ENCODE data around the gene CDK5RAP1. TPM values are rescaled to one million over a fixed set of nuclear protein-coding genes. Genes with fewer than 3 reads are reported as not detected.
"Not testable (repeated sequence)": the region's sequence is repeated elsewhere in the genome, so short reads cannot be mapped to it uniquely, and the experiment has no call there.

The CDK5RAP1 gene
- total and polyA plus RNA-seq, 7 donors, result 12.0 to 30.0 (median 20.6) TPM

GRCh38 chr20:33433465-33434234 is 32.3 kb upstream of the CDK5RAP1 start:
- H3K27ac ChIP-seq, result peak overlapping the region; percentile 2 to 41 (median 34)
- intact Hi-C loops (cut with DNase I), result no loop called here
- H3K27me3 ChIP-seq, result no peaks in the 10 kb centered on the region
- TF ChIP-seq POLR2A (IDR thresholded peaks at IDR 0.05), result no peak
- TF ChIP-seq POLR2AphosphoS5 (IDR thresholded peaks at IDR 0.05), result peak in 1 of 4 donors; percentile 12
- TF ChIP-seq EP300 (IDR thresholded peaks at IDR 0.05), result no peak
- no peak for TF ChIP-seq CTCF (IDR thresholded peaks at IDR 0.05)
- DNase-seq, result peak; percentile 66
- no peak overlapping the region for H3K4me3 ChIP-seq
- WGBS, 2 donors, result 91 to 93% methylated on average over 8 of the region's 8 CpGs
- H3K36me3 ChIP-seq, result peaks cover 0 to 23% (median 0%) of the 10 kb centered on the region in 4 donors
- peaks cover 0 to 13% (median 6%) of the 10 kb centered on the region in 4 donors for H3K4me1 ChIP-seq
- no peaks in the 10 kb centered on the region for H3K9me3 ChIP-seq

- WGBS, 2 donors, result 81 to 82% methylated on average over 5 of the region's 5 CpGs
- Histone ChIP-seq H3K9me3 (no peaks in the 10 kb centered on the region), H3K4me3 (no peak overlapping the region), H3K27me3 (no peaks in the 10 kb centered on the region), H3K36me3 (peaks cover 0 to 23% (median 0%) of the 10 kb centered on the region in 4 donors), H3K27ac (peak overlapping the region in 2 of 4 donors; percentile 3 to 4), H3K4me1 (peaks cover 0 to 7% (median 2%) of the 10 kb centered on the region in 4 donors)
- intact Hi-C loops (cut with DNase I), result no loop called here
- TF ChIP-seq POLR2A (IDR thresholded peaks at IDR 0.05) (no peak), POLR2AphosphoS5 (IDR thresholded peaks at IDR 0.05) (no peak), CTCF (IDR thresholded peaks at IDR 0.05) (no peak)
- no peak for DNase-seq
Observed at GRCh38 chr20:33431797-33432381, 30.6 kb upstream of the CDK5RAP1 start.

GRCh38 chr20:33423875-33424274 is 22.6 kb upstream of the CDK5RAP1 start:
- WGBS, 2 donors, result 94 to 95% methylated on average over 11 of the region's 11 CpGs
- intact Hi-C loops (cut with DNase I); H3K4me3 ChIP-seq; DNase-seq; H3K9me3 ChIP-seq; H3K36me3 ChIP-seq; H3K27me3 ChIP-seq: not testable (repeated sequence)
- Histone ChIP-seq H3K27ac (peak overlapping the region; percentile 71 to 83 (median 76)), H3K4me1 (peaks cover 0 to 20% (median 18%) of the 10 kb centered on the region in 4 donors)

GRCh38 chr20:33423141-33423834 is 22.0 kb upstream of the CDK5RAP1 start:
- intact Hi-C loops (cut with DNase I), result no loop called here
- H3K27ac ChIP-seq, result peak overlapping the region; percentile 71 to 83 (median 76)
- no peaks in the 10 kb centered on the region for H3K36me3 ChIP-seq
- no peaks in the 10 kb centered on the region for H3K9me3 ChIP-seq
- WGBS, 2 donors, result 54 to 67% methylated on average over 7 of the region's 7 CpGs
- DNase-seq, result peak; percentile 82
- TF ChIP-seq POLR2AphosphoS5 (IDR thresholded peaks at IDR 0.05), result peak in 2 of 4 donors; percentile 9 to 13
- no peak for TF ChIP-seq POLR2A (IDR thresholded peaks at IDR 0.05)
- no peaks in the 10 kb centered on the region for H3K27me3 ChIP-seq
- H3K4me3 ChIP-seq, result no peak overlapping the region
- peaks cover 0 to 20% (median 18%) of the 10 kb centered on the region in 4 donors for H3K4me1 ChIP-seq

- no peaks in the 10 kb centered on the region for H3K9me3 ChIP-seq
- H3K27me3 ChIP-seq, result no peaks in the 10 kb centered on the region
- WGBS, 2 donors, result 67 to 74% methylated on average over 7 of the region's 7 CpGs
- TF ChIP-seq POLR2AphosphoS5 (IDR thresholded peaks at IDR 0.05), result no peak
- TF ChIP-seq POLR2A (IDR thresholded peaks at IDR 0.05), result no peak
- TF ChIP-seq CTCF (IDR thresholded peaks at IDR 0.05), result no peak
- no peak for TF ChIP-seq EP300 (IDR thresholded peaks at IDR 0.05)
- H3K4me1 ChIP-seq, result peaks cover 0 to 25% (median 18%) of the 10 kb centered on the region in 4 donors
- peaks cover 0 to 14% (median 4%) of the 10 kb centered on the region in 4 donors for H3K36me3 ChIP-seq
- intact Hi-C loops (cut with DNase I), result no loop called here
- H3K4me3 ChIP-seq, result no peak overlapping the region
- no peak overlapping the region for H3K27ac ChIP-seq
- no peak for DNase-seq
Observed at GRCh38 chr20:33419140-33419974, 18.0 kb upstream of the CDK5RAP1 start.

Measured in sigmoid colon (tissue), 7 donors.